NCI-H1105 (cell line): ENCODE data around the gene KLF11.
"Not testable (repeated sequence)": the region's sequence is repeated elsewhere in the genome, so short reads cannot be mapped to it uniquely, and the experiment has no call there.

Experiments
- DNase-seq: peaks from one replicate; lab custom pipeline; 2025; lab: John Stamatoyannopoulos, UW

Gene KLF11

GRCh38 chr2:10009811-10010781 lies 33.3 kb upstream of the KLF11 start:
- DNase-seq = no peak

- DNase-seq = not testable (repeated sequence)
Observed at GRCh38 chr2:10010861-10011605, 32.3 kb upstream of the KLF11 start.

- DNase-seq = not testable (repeated sequence)
Observed at GRCh38 chr2:10011606-10012325, 31.6 kb upstream of the KLF11 start.

GRCh38 chr2:10012366-10012962 lies 30.9 kb upstream of the KLF11 start:
- DNase-seq = not testable (repeated sequence)

- no peak for DNase-seq
Observed at GRCh38 chr2:10012963-10013461, 30.3 kb upstream of the KLF11 start.

GRCh38 chr2:10013651-10014417 lies 29.5 kb upstream of the KLF11 start:
- DNase-seq = not testable (repeated sequence)

GRCh38 chr2:10014418-10015190 lies 28.7 kb upstream of the KLF11 start:
- DNase-seq = no peak

- DNase-seq = not testable (repeated sequence)
Observed at GRCh38 chr2:10015376-10015989, 27.9 kb upstream of the KLF11 start.

GRCh38 chr2:10016001-10016801 lies 27.1 kb upstream of the KLF11 start:
- no peak for DNase-seq

GRCh38 chr2:10016802-10017258 lies 26.5 kb upstream of the KLF11 start:
- no peak for DNase-seq

GRCh38 chr2:10017313-10017941 lies 25.9 kb upstream of the KLF11 start:
- DNase-seq = no peak

- DNase-seq = no peak
Observed at GRCh38 chr2:10019174-10019573, 24.2 kb upstream of the KLF11 start.

- DNase-seq = no peak
Observed at GRCh38 chr2:10019602-10020400, 23.5 kb upstream of the KLF11 start.

- DNase-seq = no peak
Observed at GRCh38 chr2:10022041-10022421, 21.3 kb upstream of the KLF11 start.

GRCh38 chr2:10022445-10022844 lies 20.9 kb upstream of the KLF11 start:
- DNase-seq = no peak

- DNase-seq = no peak
Observed at GRCh38 chr2:10022966-10023662, 20.2 kb upstream of the KLF11 start.
